Measurements from ENCODE around the gene TMEM151A. TPM values are rescaled to one million over a fixed set of nuclear protein-coding genes. Genes with fewer than 3 reads are reported as not detected.

The TMEM151A gene
- total RNA-seq = not detected

- TF ChIP-seq CTCF (IDR thresholded peaks at IDR 0.05; ENCODE audit: low read depth) = no peak
Observed at GRCh38 chr11:66291706-66292542, at the start of gene TMEM151A. TSS of gene TMEM151A (plus strand) at chr11:66291894. CDS start at chr11:66292014, 120 bp downstream.

GRCh38 chr11:66242095-66242765 lies 49.5 kb upstream of the TMEM151A start:
- TF ChIP-seq CTCF (IDR thresholded peaks at IDR 0.05; ENCODE audit: low read depth) = no peak

- TF ChIP-seq CTCF (IDR thresholded peaks at IDR 0.05; ENCODE audit: low read depth) = no peak
Observed at GRCh38 chr11:66243782-66244535, 47.7 kb upstream of the TMEM151A start.

- TF ChIP-seq CTCF (IDR thresholded peaks at IDR 0.05; ENCODE audit: low read depth) = no peak
Observed at GRCh38 chr11:66247295-66247694, 44.4 kb upstream of the TMEM151A start.

GRCh38 chr11:66247801-66248200 lies 43.9 kb upstream of the TMEM151A start:
- TF ChIP-seq CTCF (IDR thresholded peaks at IDR 0.05; ENCODE audit: low read depth) = no peak

DNA sequence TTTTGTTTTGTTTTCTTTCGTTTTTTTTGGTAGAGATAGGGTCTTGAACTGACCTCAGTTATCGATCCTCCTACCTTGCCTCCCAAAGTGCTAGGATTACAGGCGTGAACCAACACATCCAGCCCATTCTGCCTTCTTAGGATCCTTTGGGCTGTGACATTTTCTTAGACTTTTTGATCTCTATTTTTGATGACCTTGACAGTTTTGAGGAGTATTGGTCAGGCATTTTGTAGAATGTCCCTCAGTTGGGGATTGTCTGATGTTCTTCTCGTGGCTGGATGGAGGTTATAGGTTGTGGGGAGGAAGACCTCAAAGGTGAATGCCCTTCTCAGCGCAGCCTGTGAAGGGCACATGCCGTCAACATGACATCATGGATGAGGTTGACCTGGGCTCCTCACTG lies 42.8 kb upstream of the TMEM151A start:
- no peak for TF ChIP-seq CTCF (IDR thresholded peaks at IDR 0.05; ENCODE audit: low read depth)

GRCh38 chr11:66251809-66252208 lies 39.9 kb upstream of the TMEM151A start:
- no peak for TF ChIP-seq CTCF (IDR thresholded peaks at IDR 0.05; ENCODE audit: low read depth)
